Stomach (tissue), 9 donors: ENCODE results near the gene INPP5A. TPM values are rescaled to one million over a fixed set of nuclear protein-coding genes. Genes with fewer than 3 reads are reported as not detected.

ENCODE experiments used
- DNase-seq, 2 donors: peaks; one replicate each; pipeline versions ENCODE4 v3.0.0 to v3.0.0-alpha.2; 2013 to 2019
- H3K27ac ChIP-seq, 5 donors: fragments of 200-600 bp in 4 of 5; sonication (generic) in 4 of 5; one replicate each; pipeline ENCODE4 v1.5.1; 2013 to 2019; ENCODE audit warnings: mild to moderate bottlenecking in 1 of 5, moderate library complexity in 1 of 5
- H3K27me3 ChIP-seq, 3 donors: fragments of 200-600 bp; sonication (generic); one replicate each; pipeline ENCODE4 v1.5.1; 2017 to 2019; ENCODE audit warnings: mixed run types in 1 of 3
- H3K36me3 ChIP-seq, 4 donors: fragments of 200-600 bp; sonication (generic); 1 replicate in 3 of 4; 2 replicates in 1 of 4; pipeline ENCODE4 v1.5.1; 2016 to 2019
- H3K4me1 ChIP-seq, 4 donors: fragments of 200-600 bp; sonication (generic); one replicate each; pipeline ENCODE4 v1.5.1; 2016 to 2019
- H3K4me3 ChIP-seq, 4 donors: fragments of 200-600 bp; sonication (generic) in 3 of 4; one replicate each; pipeline ENCODE4 v1.5.1; 2016 to 2019; ENCODE audit warnings: mild to moderate bottlenecking in 1 of 4
- H3K9me3 ChIP-seq, 4 donors: fragments of 200-600 bp; sonication (generic); one replicate each; pipeline ENCODE4 v1.5.1; 2016 to 2019
- EP300 ChIP-seq: sonication (generic); formaldehyde crosslinking; IDR thresholded peaks from one replicate; pipeline ENCODE4 v1.6.1; 2017; ENCODE audit warnings: antibody characterized with exemption
- POLR2A ChIP-seq, 4 donors: fragments of 450-650 bp; IDR thresholded peaks; one replicate each; pipeline ENCODE4 v1.6.1; 2016; ENCODE audit warnings: antibody characterized with exemption in 4 of 4, control low read depth in 2 of 4, mild to moderate bottlenecking in 1 of 4, moderate library complexity in 1 of 4
- POLR2AphosphoS5 ChIP-seq, 3 donors: sonication (generic); formaldehyde crosslinking; IDR thresholded peaks; one replicate each; pipeline ENCODE4 v1.6.1; 2016; ENCODE audit warnings: antibody characterized with exemption in 3 of 3
- WGBS, 5 donors: extraction: QIAGEN DNeasy Blood & Tissue Kit in 3 of 5; methylation state at CpG; one replicate each; pipeline versions ENCODE4 v1.1.5 to v1.1.7; 2013 to 2018; 5-methylcytosine and 5-hydroxymethylcytosine counted together
- intact Hi-C: fragments of 100-400 bp; cut with DNase I; formaldehyde crosslinking; loops from one replicate; pipeline ENCODE4 v1.15.1; 2023; ENCODE audit warnings: low total_unique reads
- polyA plus RNA-seq, 3 donors: library from polyadenylated mRNA; stranded (reverse); fragments of 200-250 nt; gene quantifications; one replicate each; pipeline ENCODE4 v1.2.3, GENCODE V29; 2013
- total RNA-seq, 5 donors: library from RNA; depleted of rRNA; stranded (reverse); fragments of >200 nt; gene quantifications; one replicate each; pipeline versions ENCODE4 v1.1.0 to v1.2.3, GENCODE V29; 2014 to 2016
- TF ChIP-seq, protein P1 (sequence below), 7 experiments: fragments of 450-650 bp in 4 of 7; fragments of 200-600 bp in 3 of 7; sonication (generic) in 3 of 7; IDR thresholded peaks; one replicate each; pipeline ENCODE4 v1.5.1; 2016 to 2019; ENCODE audit warnings: antibody characterized with exemption in 7 of 7, control low read depth in 2 of 7, mild to moderate bottlenecking in 1 of 7
- donor health status: healthy with polysubstance abuse.
- donor health status: Bipolar disorder and iron deficiency.
- donor health status: healthy.

The INPP5A gene
- total and polyA plus RNA-seq, 8 donors = 17.2 to 72.3 (median 31.0) TPM

DNA sequence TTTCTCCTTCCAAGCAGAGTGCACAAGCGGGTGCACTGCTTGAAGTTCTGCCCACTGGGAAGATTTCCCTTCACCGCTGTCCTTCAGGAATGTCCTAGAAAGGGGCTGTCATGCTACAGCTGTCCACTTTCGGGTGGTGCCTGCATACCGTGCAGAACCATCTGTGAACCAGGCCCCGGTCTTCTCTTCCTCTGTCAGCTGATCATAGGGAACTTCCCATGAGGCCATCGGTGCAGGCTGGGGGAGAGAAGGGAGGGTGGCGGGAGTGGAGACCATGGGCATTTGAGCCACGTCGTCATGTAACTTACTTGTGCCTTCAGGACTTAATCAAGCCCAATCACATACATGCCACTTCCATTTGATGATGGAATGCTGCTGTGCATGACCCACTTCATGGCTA lies 136.7 kb downstream of the INPP5A start:
- no peak for TF ChIP-seq POLR2A (IDR thresholded peaks at IDR 0.05)
- TF ChIP-seq EP300 = no peak
- TF ChIP-seq POLR2AphosphoS5 (IDR thresholded peaks at IDR 0.05) = no peak
- TF ChIP-seq, protein P1, sequence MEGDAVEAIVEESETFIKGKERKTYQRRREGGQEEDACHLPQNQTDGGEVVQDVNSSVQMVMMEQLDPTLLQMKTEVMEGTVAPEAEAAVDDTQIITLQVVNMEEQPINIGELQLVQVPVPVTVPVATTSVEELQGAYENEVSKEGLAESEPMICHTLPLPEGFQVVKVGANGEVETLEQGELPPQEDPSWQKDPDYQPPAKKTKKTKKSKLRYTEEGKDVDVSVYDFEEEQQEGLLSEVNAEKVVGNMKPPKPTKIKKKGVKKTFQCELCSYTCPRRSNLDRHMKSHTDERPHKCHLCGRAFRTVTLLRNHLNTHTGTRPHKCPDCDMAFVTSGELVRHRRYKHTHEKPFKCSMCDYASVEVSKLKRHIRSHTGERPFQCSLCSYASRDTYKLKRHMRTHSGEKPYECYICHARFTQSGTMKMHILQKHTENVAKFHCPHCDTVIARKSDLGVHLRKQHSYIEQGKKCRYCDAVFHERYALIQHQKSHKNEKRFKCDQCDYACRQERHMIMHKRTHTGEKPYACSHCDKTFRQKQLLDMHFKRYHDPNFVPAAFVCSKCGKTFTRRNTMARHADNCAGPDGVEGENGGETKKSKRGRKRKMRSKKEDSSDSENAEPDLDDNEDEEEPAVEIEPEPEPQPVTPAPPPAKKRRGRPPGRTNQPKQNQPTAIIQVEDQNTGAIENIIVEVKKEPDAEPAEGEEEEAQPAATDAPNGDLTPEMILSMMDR (IDR thresholded peaks at IDR 0.05) = no peak
- Histone ChIP-seq H3K9me3 (no peaks in the 10 kb centered on the region), H3K4me3 (no peak overlapping the region), H3K27me3 (no peaks in the 10 kb centered on the region), H3K4me1 (peaks cover 6 to 9% (median 7%) of the 10 kb centered on the region in 4 donors), H3K36me3 (peaks cover 0 to 4% (median 2%) of the 10 kb centered on the region in 4 donors), H3K27ac (no peak overlapping the region)
- 95 to 96% (median 95%) methylated on average over 9 of the region's 9 CpGs for WGBS, 5 donors
- intact Hi-C loops = no loop called here
- DNase-seq = no peak

DNA sequence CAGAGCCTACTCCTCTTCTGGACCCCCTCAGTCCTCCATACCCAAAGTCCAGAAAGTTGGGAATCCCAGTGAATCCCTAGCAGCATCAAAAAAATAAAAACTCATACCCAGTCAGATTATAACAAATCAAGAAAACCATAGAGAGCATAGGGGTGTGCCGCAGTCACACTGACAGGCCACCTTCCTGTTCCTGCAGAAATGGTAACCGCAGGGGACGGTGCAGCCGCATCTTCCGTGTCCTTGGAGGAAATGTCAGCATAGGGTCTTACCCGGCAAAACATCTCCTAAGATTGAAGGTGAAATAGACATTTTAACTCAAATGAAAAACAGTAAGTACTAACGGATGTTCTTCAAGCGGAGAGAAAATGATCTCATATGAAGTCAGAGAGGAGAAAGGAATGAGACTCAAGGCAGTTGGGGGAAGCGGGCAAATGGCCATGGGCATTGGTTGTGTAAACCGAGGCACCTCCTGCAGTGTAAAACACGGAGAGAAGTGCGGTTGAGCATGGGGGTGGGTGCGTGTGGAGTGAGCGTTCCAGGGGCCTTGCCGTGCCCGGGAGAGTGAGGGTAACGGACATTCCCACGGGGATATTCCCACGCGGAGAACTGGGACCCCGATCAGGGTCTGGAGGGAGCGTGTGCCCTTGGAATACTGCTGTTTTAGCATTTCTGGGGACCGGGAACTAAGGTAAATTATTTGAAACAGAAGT lies 137.6 kb downstream of the INPP5A start:
- Histone ChIP-seq H3K9me3 (no peaks in the 10 kb centered on the region), H3K36me3 (peaks cover 0 to 4% (median 2%) of the 10 kb centered on the region in 4 donors), H3K27me3 (no peaks in the 10 kb centered on the region), H3K27ac (no peak overlapping the region), H3K4me1 (peaks cover 6 to 9% (median 7%) of the 10 kb centered on the region in 4 donors), H3K4me3 (no peak overlapping the region)
- TF ChIP-seq EP300 (no peak), POLR2A (IDR thresholded peaks at IDR 0.05) (no peak), POLR2AphosphoS5 (IDR thresholded peaks at IDR 0.05) (no peak)
- TF ChIP-seq, protein P1 (IDR thresholded peaks at IDR 0.05) = no peak
- WGBS, 5 donors = 94 to 97% (median 96%) methylated on average over 23 of the region's 23 CpGs
- no peak for DNase-seq
- intact Hi-C loops = no loop called here

DNA sequence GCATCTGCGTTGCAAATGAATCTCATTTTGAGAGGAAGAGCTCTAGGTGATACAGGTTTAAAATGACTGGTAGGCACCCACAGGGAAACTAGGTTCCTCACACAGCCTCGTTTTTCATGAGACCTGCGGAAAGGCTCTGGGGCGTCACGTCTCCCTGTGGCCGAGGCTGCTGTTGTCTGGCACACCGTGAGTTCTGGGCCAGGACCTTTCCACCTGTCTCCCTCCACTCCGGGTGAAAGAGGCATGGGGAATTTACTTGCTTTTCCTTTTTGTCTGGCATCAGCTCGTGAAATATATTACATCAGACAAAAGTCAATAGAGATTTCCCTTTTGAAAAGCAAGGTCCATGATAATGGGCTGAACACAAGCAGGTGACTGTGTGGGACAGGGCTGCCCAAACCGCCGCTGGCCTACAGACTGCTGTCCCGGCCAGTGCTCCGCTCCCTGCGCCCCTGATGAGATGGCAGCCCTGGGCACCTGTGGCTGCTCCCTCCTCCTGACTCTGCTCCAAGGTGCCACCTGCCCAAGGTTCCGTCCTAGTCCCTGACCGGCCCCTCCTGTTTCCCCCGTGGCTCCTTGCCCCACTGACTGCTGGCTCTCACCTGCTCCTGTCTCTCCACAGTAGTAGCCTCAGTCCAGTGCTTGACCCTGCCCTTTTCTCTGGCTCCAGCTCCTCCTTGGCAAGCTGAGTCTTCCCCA lies 138.8 kb downstream of the INPP5A start:
- intact Hi-C loops = no loop called here
- Histone ChIP-seq H3K9me3 (no peaks in the 10 kb centered on the region), H3K27me3 (no peaks in the 10 kb centered on the region), H3K36me3 (peaks cover 0 to 4% (median 2%) of the 10 kb centered on the region in 4 donors), H3K4me3 (no peak overlapping the region), H3K4me1 (peaks cover 6 to 9% (median 7%) of the 10 kb centered on the region in 4 donors), H3K27ac (peak overlapping the region; percentile 42 to 76 (median 61))
- peak; percentile 45 to 74 for DNase-seq
- TF ChIP-seq POLR2AphosphoS5 (IDR thresholded peaks at IDR 0.05) = peak in 2 of 3 donors; percentile 11 to 13
- TF ChIP-seq, protein P1 (IDR thresholded peaks at IDR 0.05) = no peak
- WGBS, 5 donors = 37 to 72% (median 51%) methylated on average over 17 of the region's 17 CpGs

DNA sequence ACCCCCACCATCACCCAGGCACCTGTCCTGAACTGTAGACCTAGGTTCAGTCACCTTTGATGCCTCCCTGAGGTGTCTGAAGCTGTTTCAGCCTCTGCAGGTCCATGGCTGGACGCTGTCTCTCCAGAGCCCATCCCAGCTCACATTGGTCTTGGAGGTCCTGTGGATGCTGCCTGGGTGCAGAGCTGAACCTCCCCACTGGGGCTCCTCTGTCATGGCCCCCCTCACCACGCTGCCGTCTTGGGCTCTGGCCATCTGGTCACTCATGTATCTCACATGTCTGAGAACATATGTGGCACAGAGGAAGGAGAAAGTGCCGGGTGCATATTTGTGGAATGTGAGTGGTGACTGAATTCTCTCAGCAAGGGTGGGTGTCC lies 139.5 kb downstream of the INPP5A start:
- Histone ChIP-seq H3K36me3 (peaks cover 0 to 4% (median 2%) of the 10 kb centered on the region in 4 donors), H3K27ac (peak overlapping the region in 3 of 5 donors; percentile 42 to 76 (median 69)), H3K9me3 (no peaks in the 10 kb centered on the region), H3K4me3 (no peak overlapping the region), H3K4me1 (peaks cover 6 to 9% (median 7%) of the 10 kb centered on the region in 4 donors), H3K27me3 (no peaks in the 10 kb centered on the region)
- DNase-seq = no peak
- intact Hi-C loops = no loop called here
- TF ChIP-seq POLR2AphosphoS5 (IDR thresholded peaks at IDR 0.05) (no peak), POLR2A (IDR thresholded peaks at IDR 0.05) (no peak), EP300 (no peak)
- TF ChIP-seq, protein P1 (IDR thresholded peaks at IDR 0.05) = no peak
- WGBS, 5 donors = 86 to 98% (median 94%) methylated on average over 4 of the region's 4 CpGs
